Keratinocyte (primary cell): ENCODE results near the gene ZNF180. TPM values are rescaled to one million over a fixed set of nuclear protein-coding genes. Genes with fewer than 3 reads are reported as not detected.

ENCODE experiments used
- DNase-seq: peaks from one replicate; pipeline ENCODE4 v3.0.0-alpha.2; 2011; ENCODE audit warnings: low read depth, missing footprints, low spot score
- FAIRE-seq: peaks from 2 replicates; lab custom pipeline; 2011; peaks lifted over from hg19 to GRCh38; lab: Jason Lieb, UNC
- H2AFZ ChIP-seq: 2 replicates; pipeline ENCODE4 v1.6.0; 2012; ENCODE audit warnings: low read length, control low read depth, inconsistent platforms; ENCODE audit not compliant: control insufficient read depth
- H3K27ac ChIP-seq: 2 replicates; pipeline ENCODE4 v1.5.1; 2011; ENCODE audit warnings: low read length; ENCODE audit not compliant: control insufficient read depth, insufficient read depth
- H3K27me3 ChIP-seq: 3 replicates; pipeline ENCODE4 v1.6.0; 2011; ENCODE audit warnings: low read length; ENCODE audit not compliant: control insufficient read depth, insufficient read depth; ENCODE audit errors: extremely low read depth
- H3K36me3 ChIP-seq, 2 experiments: 2 replicates in 1 of 2; 3 replicates in 1 of 2; pipeline ENCODE4 v1.5.1; 2011; ENCODE audit warnings: low read length in 2 of 2, mild to moderate bottlenecking in 1 of 2; ENCODE audit not compliant: control insufficient read depth in 2 of 2, insufficient read depth in 2 of 2; ENCODE audit errors: extremely low read depth in 1 of 2
- H3K4me1 ChIP-seq: 3 replicates; pipeline ENCODE4 v1.5.1; 2011; ENCODE audit warnings: low read length; ENCODE audit not compliant: control insufficient read depth, insufficient read depth; ENCODE audit errors: extremely low read depth
- H3K4me2 ChIP-seq: 3 replicates; pipeline ENCODE4 v1.6.0; 2011; ENCODE audit warnings: low read depth, low read length; ENCODE audit not compliant: control insufficient read depth, insufficient read depth; ENCODE audit errors: extremely low read depth
- H3K4me3 ChIP-seq, 3 experiments: fragments of 200-600 bp in 1 of 3; sonication (generic) in 1 of 3; 2 replicates in 2 of 3; 3 replicates in 1 of 3; pipeline ENCODE4 v1.5.1; 2011 to 2016; ENCODE audit warnings: low read length in 3 of 3, mild to moderate bottlenecking in 3 of 3, control low read depth in 2 of 3, inconsistent platforms in 1 of 3, low read depth in 1 of 3, mixed read lengths in 1 of 3, mixed run types in 1 of 3, moderate library complexity in 1 of 3; ENCODE audit not compliant: control insufficient read depth in 2 of 3, insufficient read depth in 2 of 3; ENCODE audit errors: extremely low read depth in 1 of 3
- H3K79me2 ChIP-seq: 2 replicates; pipeline ENCODE4 v1.6.0; 2012; ENCODE audit warnings: low read length; ENCODE audit not compliant: control insufficient read depth, insufficient read depth
- H3K9ac ChIP-seq: 3 replicates; pipeline ENCODE4 v1.6.0; 2011; ENCODE audit warnings: low read length; ENCODE audit not compliant: control insufficient read depth, insufficient read depth; ENCODE audit errors: extremely low read depth
- H3K9me1 ChIP-seq: 3 replicates; pipeline ENCODE4 v1.6.0; 2011; ENCODE audit warnings: low read length; ENCODE audit not compliant: control insufficient read depth, insufficient read depth; ENCODE audit errors: extremely low read depth
- H3K9me3 ChIP-seq: 2 replicates; pipeline ENCODE4 v1.5.1; 2012; ENCODE audit warnings: low read depth, low read length; ENCODE audit not compliant: control insufficient read depth
- H4K20me1 ChIP-seq: 3 replicates; pipeline ENCODE4 v1.6.0; 2011; ENCODE audit warnings: low read length; ENCODE audit not compliant: control insufficient read depth, insufficient read depth; ENCODE audit errors: extremely low read depth
- EZH2 ChIP-seq: IDR thresholded peaks from one replicate; pipeline ENCODE4 v1.6.1; 2012; ENCODE audit warnings: inconsistent platforms, mild to moderate bottlenecking, low read length, moderate library complexity
- dilution Hi-C: fragments of 300-500 bp; cut with MboI; formaldehyde crosslinking; loops from one replicate; pipeline ENCODE4 v1.7.0; 2020; ENCODE audit warnings: low sequenced_read_pairs; ENCODE audit not compliant: extremely low pct_ligation_motif_present
- polyA plus RNA-seq, 5 experiments: library from polyadenylated mRNA; depleted of rRNA in 3 of 5; stranded (reverse) in 3 of 5; stranded (forward) in 1 of 5; unstranded in 1 of 5; fragments of >200 nt; gene quantifications; 1 replicate in 1 of 5; 2 replicates in 3 of 5; 3 replicates in 1 of 5; pipeline versions ENCODE4 v1.2.1 to v1.2.3, GENCODE V29; 2011 to 2012; ENCODE audit warnings: missing spikeins in 2 of 5, low read depth in 1 of 5, low replicate concordance in 1 of 5
- TF ChIP-seq, protein P1 (sequence below), 3 experiments: IDR thresholded peaks in 1 of 3; conservative IDR thresholded peaks in 1 of 3; optimal IDR thresholded peaks in 1 of 3; 2 replicates in 2 of 3; 3 replicates in 1 of 3; pipeline versions ENCODE3 to v1.5.1; 2011; ENCODE audit warnings: low read length in 3 of 3, mild to moderate bottlenecking in 3 of 3, moderate library complexity in 2 of 3, control low read depth in 1 of 3, inconsistent platforms in 1 of 3; ENCODE audit not compliant: insufficient read depth in 2 of 3; ENCODE audit errors: extremely low read depth in 1 of 3

Gene ZNF180
- polyA plus RNA-seq, 1 donor (not counting 4 experiments of a cell fraction or from before 2014, with no cell fraction given) = 2.6 TPM

DNA sequence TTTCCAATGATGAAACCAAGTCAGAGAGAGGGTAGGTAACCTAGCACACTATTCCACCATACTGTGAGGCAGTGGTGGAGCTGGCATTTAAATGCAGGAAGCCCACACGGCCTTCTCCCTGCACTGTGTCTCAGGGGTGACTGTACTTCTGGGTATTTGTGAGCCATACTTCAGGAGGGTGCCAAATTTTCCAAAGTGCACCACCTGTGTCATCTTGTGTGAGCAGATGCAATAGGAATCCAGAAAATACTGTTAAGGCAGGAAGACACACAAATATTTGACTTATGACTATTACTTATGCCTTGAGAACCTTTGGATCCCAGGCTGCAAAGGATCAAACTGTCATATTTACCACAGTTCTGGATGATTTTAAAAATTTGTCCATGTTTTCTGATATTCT, 69.4 kb downstream of the ZNF180 start:
- no peak overlapping the region for H3K4me3 ChIP-seq
- H3K4me1 ChIP-seq = no peaks in the 10 kb centered on the region
- H2AFZ ChIP-seq = no peak overlapping the region
- H3K27ac ChIP-seq = no peak overlapping the region
- TF ChIP-seq EZH2 = no peak
- TF ChIP-seq, protein P1, sequence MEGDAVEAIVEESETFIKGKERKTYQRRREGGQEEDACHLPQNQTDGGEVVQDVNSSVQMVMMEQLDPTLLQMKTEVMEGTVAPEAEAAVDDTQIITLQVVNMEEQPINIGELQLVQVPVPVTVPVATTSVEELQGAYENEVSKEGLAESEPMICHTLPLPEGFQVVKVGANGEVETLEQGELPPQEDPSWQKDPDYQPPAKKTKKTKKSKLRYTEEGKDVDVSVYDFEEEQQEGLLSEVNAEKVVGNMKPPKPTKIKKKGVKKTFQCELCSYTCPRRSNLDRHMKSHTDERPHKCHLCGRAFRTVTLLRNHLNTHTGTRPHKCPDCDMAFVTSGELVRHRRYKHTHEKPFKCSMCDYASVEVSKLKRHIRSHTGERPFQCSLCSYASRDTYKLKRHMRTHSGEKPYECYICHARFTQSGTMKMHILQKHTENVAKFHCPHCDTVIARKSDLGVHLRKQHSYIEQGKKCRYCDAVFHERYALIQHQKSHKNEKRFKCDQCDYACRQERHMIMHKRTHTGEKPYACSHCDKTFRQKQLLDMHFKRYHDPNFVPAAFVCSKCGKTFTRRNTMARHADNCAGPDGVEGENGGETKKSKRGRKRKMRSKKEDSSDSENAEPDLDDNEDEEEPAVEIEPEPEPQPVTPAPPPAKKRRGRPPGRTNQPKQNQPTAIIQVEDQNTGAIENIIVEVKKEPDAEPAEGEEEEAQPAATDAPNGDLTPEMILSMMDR (optimal IDR thresholded peaks at IDR 0.05 in 1 of 3, IDR thresholded peaks at IDR 0.05 in 1 of 3, conservative IDR thresholded peaks at IDR 0.05 in 1 of 3; ENCODE audit: extremely low read depth in 1 of 3, insufficient read depth in 2 of 3, low read length in 3 of 3) = no peak
- dilution Hi-C loops = no loop called here
- H3K36me3 ChIP-seq = peaks cover 8 to 12% of the 10 kb centered on the region in 2 experiments
- no peaks in the 10 kb centered on the region for H3K9me1 ChIP-seq
- no peaks in the 10 kb centered on the region for H4K20me1 ChIP-seq
- H3K27me3 ChIP-seq = no peaks in the 10 kb centered on the region
- no peak for FAIRE-seq
- peaks cover 23% of the 10 kb centered on the region for H3K9me3 ChIP-seq
- H3K79me2 ChIP-seq = no peaks in the 10 kb centered on the region
- DNase-seq = no peak
- no peak overlapping the region for H3K9ac ChIP-seq
- H3K4me2 ChIP-seq = no peak overlapping the region

Other genes with a start within 250 kb of the ZNF180 start
- gene ZNF233, start 240.6 kb downstream of the ZNF180 start, polyA plus RNA-seq = 0.09 to 0.19 TPM (median 0.11 TPM) in 3 replicates
- gene ZNF235, start 195.5 kb downstream of the ZNF180 start, polyA plus RNA-seq = 3.7 to 6.1 TPM (median 5.7 TPM) in 3 replicates
- gene ZNF112, start 143.8 kb downstream of the ZNF180 start, polyA plus RNA-seq = 1.9 to 4.6 TPM (median 4.0 TPM) in 3 replicates
- 1.1 to 1.7 TPM (median 1.6 TPM) in 3 replicates for gene ZNF285, start 98.9 kb downstream of the ZNF180 start, polyA plus RNA-seq
- gene ZNF229, start 52.0 kb downstream of the ZNF180 start, polyA plus RNA-seq = 4.8 to 6.7 TPM (median 5.9 TPM) in 3 replicates
- gene CEACAM20, start 29.2 kb upstream of the ZNF180 start, polyA plus RNA-seq = not detected in 3 replicates
- gene IGSF23, start 113.0 kb upstream of the ZNF180 start, polyA plus RNA-seq = 0.06 to 0.07 TPM in 2 of 3 replicates, not detected in the other
- gene PVR, start 143.4 kb upstream of the ZNF180 start, polyA plus RNA-seq = 48.1 to 80.4 TPM (median 65.6 TPM) in 3 replicates
- gene CEACAM19, start 171.0 kb upstream of the ZNF180 start, polyA plus RNA-seq = 2.4 to 7.1 TPM (median 3.7 TPM) in 3 replicates
- gene CEACAM16, start 198.6 kb upstream of the ZNF180 start, polyA plus RNA-seq = not detected in 3 replicates
- 1.1 to 1.8 TPM (median 1.5 TPM) in 3 replicates for gene BCL3, start 248.2 kb upstream of the ZNF180 start, polyA plus RNA-seq